ENCODE data around the gene CASP2.

The CASP2 gene

GRCh38 chr7:143334244-143334643 lies 46.1 kb downstream of the CASP2 start:
- Mint-ChIP-seq H3K27ac (no peak overlapping the region), H3K36me3 (ENCODE audit: insufficient read depth) (no peaks in the 10 kb centered on the region), H3K9me3 (no peaks in the 10 kb centered on the region), H3K27me3 (peaks cover 19 to 41% of the 10 kb centered on the region in 2 donors), H3K4me1 (ENCODE audit: low read depth in 2 of 2) (peaks cover 0 to 2% of the 10 kb centered on the region in 2 donors), H3K4me3 (no peak overlapping the region)
- ATAC-seq (replicated peaks) (no peak), DNase-seq (no peak)

- Mint-ChIP-seq H3K4me3 (no peak overlapping the region), H3K27me3 (peaks cover 23 to 54% of the 10 kb centered on the region in 2 donors), H3K4me1 (ENCODE audit: low read depth in 2 of 2) (peaks cover 0 to 2% of the 10 kb centered on the region in 2 donors), H3K27ac (no peak overlapping the region), H3K36me3 (ENCODE audit: insufficient read depth) (no peaks in the 10 kb centered on the region), H3K9me3 (no peaks in the 10 kb centered on the region)
- ATAC-seq (replicated peaks) (no peak), DNase-seq (no peak)
Measured at GRCh38 chr7:143337216-143337615, 49.1 kb downstream of the CASP2 start.

- H3K27me3 Mint-ChIP-seq = peaks cover 23 to 50% of the 10 kb centered on the region in 2 donors
- no peaks in the 10 kb centered on the region for H3K9me3 Mint-ChIP-seq
- no peak overlapping the region for H3K27ac Mint-ChIP-seq
- ATAC-seq (replicated peaks) (no peak), DNase-seq (no peak)
- H3K4me1 Mint-ChIP-seq (ENCODE audit: low read depth in 2 of 2) = peaks cover 6 to 10% of the 10 kb centered on the region in 2 donors
- H3K4me3 Mint-ChIP-seq = no peak overlapping the region
- H3K36me3 Mint-ChIP-seq (ENCODE audit: insufficient read depth) = no peaks in the 10 kb centered on the region
Measured at GRCh38 chr7:143341842-143342241, 53.7 kb downstream of the CASP2 start.

GRCh38 chr7:143343596-143343995 lies 55.4 kb downstream of the CASP2 start:
- Mint-ChIP-seq H3K36me3 (ENCODE audit: insufficient read depth) (no peaks in the 10 kb centered on the region), H3K27ac (no peak overlapping the region), H3K9me3 (no peaks in the 10 kb centered on the region), H3K27me3 (peaks cover 16 to 44% of the 10 kb centered on the region in 2 donors), H3K4me1 (ENCODE audit: low read depth in 2 of 2) (peaks cover 4 to 12% of the 10 kb centered on the region in 2 donors), H3K4me3 (no peak overlapping the region)
- DNase-seq (no peak), ATAC-seq (replicated peaks) (no peak)

GRCh38 chr7:143345428-143345900 lies 57.3 kb downstream of the CASP2 start:
- peak overlapping the region; percentile 41 to 46 for H3K27ac Mint-ChIP-seq
- DNase-seq (peak; percentile 48 to 53 (median 51)), ATAC-seq (replicated peaks) (peak; percentile 99)
- H3K27me3 Mint-ChIP-seq = peaks cover 7 to 25% of the 10 kb centered on the region in 2 donors
- H3K9me3 Mint-ChIP-seq = no peaks in the 10 kb centered on the region
- peaks cover 4 to 12% of the 10 kb centered on the region in 2 donors for H3K4me1 Mint-ChIP-seq (ENCODE audit: low read depth in 2 of 2)
- H3K4me3 Mint-ChIP-seq = peak overlapping the region; percentile 73 to 78
- no peaks in the 10 kb centered on the region for H3K36me3 Mint-ChIP-seq (ENCODE audit: insufficient read depth)

- DNase-seq (no peak), ATAC-seq (replicated peaks) (no peak)
- H3K36me3 Mint-ChIP-seq (ENCODE audit: insufficient read depth) = no peaks in the 10 kb centered on the region
- no peak overlapping the region for H3K27ac Mint-ChIP-seq
- H3K4me3 Mint-ChIP-seq = peak overlapping the region; percentile 73 to 78
- H3K9me3 Mint-ChIP-seq = no peaks in the 10 kb centered on the region
- H3K27me3 Mint-ChIP-seq = peaks cover 7 to 23% of the 10 kb centered on the region in 2 donors
- peaks cover 4 to 12% of the 10 kb centered on the region in 2 donors for H3K4me1 Mint-ChIP-seq (ENCODE audit: low read depth in 2 of 2)
Measured at GRCh38 chr7:143346018-143346417, 57.9 kb downstream of the CASP2 start.

- Mint-ChIP-seq H3K4me3 (no peak overlapping the region), H3K4me1 (ENCODE audit: low read depth in 2 of 2) (peaks cover 4 to 12% of the 10 kb centered on the region in 2 donors), H3K36me3 (ENCODE audit: insufficient read depth) (no peaks in the 10 kb centered on the region), H3K27me3 (peaks cover 10 to 28% of the 10 kb centered on the region in 2 donors), H3K27ac (no peak overlapping the region), H3K9me3 (no peaks in the 10 kb centered on the region)
- DNase-seq (no peak), ATAC-seq (replicated peaks) (no peak)
Measured at GRCh38 chr7:143347950-143348349, 59.8 kb downstream of the CASP2 start.

- Mint-ChIP-seq H3K4me1 (ENCODE audit: low read depth in 2 of 2) (peaks cover 1 to 7% of the 10 kb centered on the region in 2 donors), H3K4me3 (no peak overlapping the region), H3K27ac (peak overlapping the region in 1 of 2 donors; percentile 15), H3K9me3 (no peaks in the 10 kb centered on the region), H3K36me3 (ENCODE audit: insufficient read depth) (no peaks in the 10 kb centered on the region), H3K27me3 (peaks cover 9 to 22% of the 10 kb centered on the region in 2 donors)
- ATAC-seq (replicated peaks) (no peak), DNase-seq (no peak)
Measured at GRCh38 chr7:143351060-143351459, 62.9 kb downstream of the CASP2 start.

- Mint-ChIP-seq H3K4me3 (no peak overlapping the region), H3K36me3 (ENCODE audit: insufficient read depth) (no peaks in the 10 kb centered on the region), H3K4me1 (ENCODE audit: low read depth in 2 of 2) (peaks cover 1 to 7% of the 10 kb centered on the region in 2 donors), H3K27me3 (peaks cover 9 to 17% of the 10 kb centered on the region in 2 donors), H3K27ac (peak overlapping the region in 1 of 2 donors; percentile 15), H3K9me3 (no peaks in the 10 kb centered on the region)
- no peak for ATAC-seq (replicated peaks)
- DNase-seq = no peak
Measured at GRCh38 chr7:143351574-143351973, 63.4 kb downstream of the CASP2 start.

GRCh38 chr7:143352531-143353002 lies 64.4 kb downstream of the CASP2 start:
- H3K27me3 Mint-ChIP-seq = peaks cover 9 to 16% of the 10 kb centered on the region in 2 donors
- peaks cover 3% of the 10 kb centered on the region for H3K36me3 Mint-ChIP-seq (ENCODE audit: insufficient read depth)
- H3K27ac Mint-ChIP-seq = peak overlapping the region in 1 of 2 donors; percentile 42
- no peaks in the 10 kb centered on the region for H3K9me3 Mint-ChIP-seq
- ATAC-seq (replicated peaks) = no peak
- DNase-seq = no peak
- peaks cover 1 to 3% of the 10 kb centered on the region in 2 donors for H3K4me1 Mint-ChIP-seq (ENCODE audit: low read depth in 2 of 2)
- no peak overlapping the region for H3K4me3 Mint-ChIP-seq

- ATAC-seq (replicated peaks) (no peak), DNase-seq (no peak)
- no peaks in the 10 kb centered on the region for H3K9me3 Mint-ChIP-seq
- H3K36me3 Mint-ChIP-seq (ENCODE audit: insufficient read depth) = peaks cover 3% of the 10 kb centered on the region
- H3K4me3 Mint-ChIP-seq = no peak overlapping the region
- H3K27me3 Mint-ChIP-seq = peaks cover 9 to 16% of the 10 kb centered on the region in 2 donors
- H3K4me1 Mint-ChIP-seq (ENCODE audit: low read depth in 2 of 2) = peaks cover 1 to 3% of the 10 kb centered on the region in 2 donors
- no peak overlapping the region for H3K27ac Mint-ChIP-seq
Measured at GRCh38 chr7:143354376-143354775, 66.2 kb downstream of the CASP2 start.

GRCh38 chr7:143354965-143355364 lies 66.8 kb downstream of the CASP2 start:
- H3K27me3 Mint-ChIP-seq = peaks cover 9 to 16% of the 10 kb centered on the region in 2 donors
- no peak overlapping the region for H3K27ac Mint-ChIP-seq
- ATAC-seq (replicated peaks) = no peak
- peaks cover 3% of the 10 kb centered on the region for H3K36me3 Mint-ChIP-seq (ENCODE audit: insufficient read depth)
- DNase-seq = no peak
- no peak overlapping the region for H3K4me3 Mint-ChIP-seq
- H3K9me3 Mint-ChIP-seq = no peaks in the 10 kb centered on the region
- peaks cover 1 to 3% of the 10 kb centered on the region in 2 donors for H3K4me1 Mint-ChIP-seq (ENCODE audit: low read depth in 2 of 2)

- no peak for ATAC-seq (replicated peaks)
- no peak for DNase-seq
- Mint-ChIP-seq H3K4me1 (ENCODE audit: low read depth in 2 of 2) (peaks cover 1 to 7% of the 10 kb centered on the region in 2 donors), H3K9me3 (no peaks in the 10 kb centered on the region), H3K27me3 (peaks cover 9 to 16% of the 10 kb centered on the region in 2 donors), H3K4me3 (no peak overlapping the region), H3K36me3 (ENCODE audit: insufficient read depth) (peaks cover 3% of the 10 kb centered on the region), H3K27ac (peak overlapping the region in 1 of 2 donors; percentile 69)
Measured at GRCh38 chr7:143355450-143356385, 67.6 kb downstream of the CASP2 start.
